Measurements from ENCODE around the gene RASD1.

GRCh38 chr17:17453088-17453487 is 43.1 kb downstream of the RASD1 start:
- no peak for TF ChIP-seq CTCF (IDR thresholded peaks at IDR 0.05)
- TF ChIP-seq POLR2A (IDR thresholded peaks at IDR 0.05): no peak
